NCI-H2196 (cell line): ENCODE results near the gene GOLGA6L22.
"Not testable (repeated sequence)": the region's sequence is repeated elsewhere in the genome, so short reads cannot be mapped to it uniquely, and the experiment has no call there.

ENCODE experiments used
- DNase-seq: peaks from one replicate; lab custom pipeline; 2025; ENCODE audit not compliant: unreplicated experiment; lab: John Stamatoyannopoulos, UW

The GOLGA6L22 gene, protein sequence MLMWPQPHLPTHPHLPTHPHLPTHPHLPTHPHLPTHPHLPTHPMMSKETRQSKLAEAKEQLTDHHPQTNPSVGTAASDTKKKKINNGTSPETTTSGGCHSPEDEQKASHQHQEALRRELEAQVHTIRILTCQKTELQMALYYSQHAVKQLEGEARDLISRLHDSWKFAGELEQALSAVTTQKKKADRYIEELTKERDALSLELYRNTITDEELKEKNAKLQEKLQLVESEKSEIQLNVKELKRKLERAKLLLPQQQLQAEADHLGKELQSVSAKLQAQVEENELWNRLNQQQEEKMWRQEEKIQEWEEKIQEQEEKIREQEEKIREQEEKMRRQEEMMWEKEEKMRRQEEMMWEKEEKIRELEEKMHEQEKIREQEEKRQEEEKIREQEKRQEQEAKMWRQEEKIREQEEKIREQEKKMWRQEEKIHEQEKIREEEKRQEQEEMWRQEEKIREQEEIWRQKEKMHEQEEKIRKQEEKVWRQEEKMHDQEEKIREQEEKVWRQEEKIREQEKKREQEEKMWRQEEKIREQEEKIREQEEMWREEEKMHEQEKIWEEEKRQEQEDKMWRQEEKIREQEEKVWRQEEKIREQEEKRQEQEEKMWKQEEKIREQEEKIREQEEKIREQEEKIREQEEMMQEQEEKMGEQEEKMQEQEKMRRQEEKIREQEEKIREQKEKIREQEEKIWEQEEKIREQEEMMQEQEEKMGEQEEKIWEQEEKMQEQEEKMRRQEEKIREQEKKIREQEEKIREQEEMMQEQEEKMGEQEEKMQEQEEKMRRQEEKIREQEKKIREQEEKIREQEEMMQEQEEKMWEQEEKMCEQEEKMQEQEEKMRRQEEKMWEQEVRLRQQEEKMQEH

DNA sequence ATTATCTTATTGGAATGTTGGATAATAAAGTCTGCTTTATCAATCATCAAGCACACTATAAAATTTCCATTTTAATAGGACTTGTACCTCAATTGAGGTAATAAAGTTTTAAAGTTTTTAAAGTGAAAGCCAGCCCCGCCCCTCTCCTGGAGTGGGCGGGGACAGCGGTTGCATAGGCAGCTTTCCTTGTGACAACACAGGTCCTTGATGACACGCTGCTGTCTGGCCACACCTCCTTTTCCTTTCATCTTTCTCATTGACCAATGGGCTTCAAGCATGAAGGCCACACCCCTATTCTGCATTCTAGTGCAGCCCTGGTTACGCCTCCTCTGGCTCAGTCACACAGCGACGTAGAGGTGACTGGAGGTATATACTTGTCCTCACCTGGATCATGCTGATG lies at the start of gene GOLGA6L22:
GOLGA6L22 (plus strand) TSS at position 301 of the 400 bp plus-strand sequence; CDS start at position 392, 91 bp downstream.
- DNase-seq = not testable (repeated sequence)

GRCh38 chr15:22417288-22417687 lies 41.4 kb upstream of the GOLGA6L22 start:
- DNase-seq = not testable (repeated sequence)

DNA sequence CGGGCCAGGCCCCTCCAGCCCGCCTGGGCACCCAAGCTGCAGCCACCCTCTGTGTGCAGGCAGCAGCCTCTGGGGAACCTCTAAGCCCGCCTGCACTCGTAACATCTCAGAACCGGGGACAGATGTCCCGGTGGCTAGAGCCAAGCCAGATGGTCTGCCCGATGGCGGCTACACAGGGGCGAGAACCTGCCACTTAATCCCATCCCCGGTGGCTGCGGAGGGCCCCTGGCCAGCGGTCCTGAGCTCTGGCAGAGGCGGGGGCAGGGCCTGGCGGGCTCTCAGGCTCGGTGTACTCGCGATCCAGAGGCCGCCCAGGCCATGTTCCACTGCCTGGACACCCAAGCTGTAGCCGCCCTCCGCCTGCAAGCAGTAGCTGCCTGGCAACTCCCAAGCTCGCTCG lies 40.9 kb upstream of the GOLGA6L22 start:
- DNase-seq = not testable (repeated sequence)

- DNase-seq = not testable (repeated sequence)
These were observed 40.5 kb upstream of the GOLGA6L22 start for GRCh38 chr15:22418212-22418611.

- DNase-seq = not testable (repeated sequence)
These were observed 40.0 kb upstream of the GOLGA6L22 start for GRCh38 chr15:22418666-22419065.

GRCh38 chr15:22420340-22420739 lies 38.4 kb upstream of the GOLGA6L22 start:
- not testable (repeated sequence) for DNase-seq

GRCh38 chr15:22429426-22429825 lies 29.3 kb upstream of the GOLGA6L22 start:
- not testable (repeated sequence) for DNase-seq

- not testable (repeated sequence) for DNase-seq
These were observed 27.0 kb upstream of the GOLGA6L22 start for GRCh38 chr15:22431687-22432086.

DNA sequence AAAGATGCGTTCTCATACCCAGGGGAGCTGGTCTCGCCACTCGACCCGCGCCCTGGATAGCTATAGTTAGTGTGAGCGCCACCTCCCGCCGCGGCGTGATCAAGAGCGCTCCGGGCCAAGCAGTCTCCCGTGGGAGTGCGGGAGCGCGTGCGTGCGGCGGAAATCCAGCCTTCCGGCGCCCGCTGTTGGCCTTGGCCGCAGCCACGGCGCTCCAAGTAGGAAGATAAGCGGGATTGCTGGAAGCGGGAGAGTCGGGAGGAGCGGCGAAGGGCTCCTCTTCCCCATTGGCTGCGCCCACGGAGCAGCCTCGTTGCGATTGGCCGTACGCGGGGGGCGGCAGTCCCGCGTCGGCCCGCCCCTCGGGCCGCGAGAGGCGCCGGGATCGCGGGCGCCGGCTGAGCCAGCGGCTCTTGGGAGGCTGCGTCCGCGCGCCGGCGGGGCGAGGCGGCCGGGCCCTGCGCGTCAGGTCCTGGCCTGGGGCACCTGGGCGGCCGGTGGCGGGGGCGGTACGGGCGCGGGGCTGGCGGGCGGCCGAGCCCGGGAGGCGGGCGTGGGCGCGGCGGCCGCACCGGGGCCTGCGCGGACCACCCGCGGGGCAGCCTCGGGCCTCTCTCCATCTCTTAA lies 35.9 kb downstream of the GOLGA6L22 start:
- DNase-seq = not testable (repeated sequence)

DNA sequence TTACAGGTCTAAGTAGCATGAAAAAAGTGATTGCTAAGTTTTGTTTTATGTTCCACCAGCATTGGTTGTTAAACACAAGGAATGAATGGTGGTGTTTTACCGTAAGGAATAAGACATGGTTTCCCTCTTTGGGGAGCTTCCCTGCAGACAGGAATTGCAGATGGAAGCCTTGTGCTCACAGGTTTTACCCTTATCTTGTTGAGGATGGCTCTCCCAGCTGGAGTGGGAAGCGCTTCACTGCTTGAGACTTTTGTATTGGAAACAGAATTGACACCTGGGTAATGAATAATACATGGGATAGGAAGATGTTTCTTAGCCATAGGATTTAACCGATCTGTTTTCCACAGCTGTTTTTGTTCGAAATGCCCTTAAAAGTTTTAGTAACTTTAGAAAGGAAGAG lies 38.5 kb downstream of the GOLGA6L22 start:
- not testable (repeated sequence) for DNase-seq

GRCh38 chr15:22498220-22498925 lies 39.7 kb downstream of the GOLGA6L22 start:
- DNase-seq = not testable (repeated sequence)

DNA sequence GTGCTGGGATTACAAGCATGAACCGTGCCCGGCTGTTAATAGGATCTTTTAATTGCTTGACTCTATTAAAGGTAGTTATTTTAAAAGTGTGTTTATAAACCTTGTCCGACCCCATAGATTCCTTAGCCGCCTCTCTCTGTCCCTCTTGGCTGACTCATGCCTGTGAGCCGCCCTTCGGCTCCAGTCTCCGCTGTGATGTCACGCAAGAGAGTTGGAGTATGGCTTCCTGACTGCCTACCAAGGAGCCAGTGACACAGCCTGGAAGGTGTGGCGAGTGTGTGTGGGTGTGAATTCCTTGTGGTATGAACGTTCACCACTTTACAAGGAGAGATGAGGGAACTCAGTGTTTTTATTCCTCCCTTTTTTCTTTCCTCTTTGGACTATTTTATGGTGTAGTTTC lies 43.6 kb downstream of the GOLGA6L22 start:
- DNase-seq = not testable (repeated sequence)

GRCh38 chr15:22506959-22507358 lies 48.3 kb downstream of the GOLGA6L22 start:
- not testable (repeated sequence) for DNase-seq

DNA sequence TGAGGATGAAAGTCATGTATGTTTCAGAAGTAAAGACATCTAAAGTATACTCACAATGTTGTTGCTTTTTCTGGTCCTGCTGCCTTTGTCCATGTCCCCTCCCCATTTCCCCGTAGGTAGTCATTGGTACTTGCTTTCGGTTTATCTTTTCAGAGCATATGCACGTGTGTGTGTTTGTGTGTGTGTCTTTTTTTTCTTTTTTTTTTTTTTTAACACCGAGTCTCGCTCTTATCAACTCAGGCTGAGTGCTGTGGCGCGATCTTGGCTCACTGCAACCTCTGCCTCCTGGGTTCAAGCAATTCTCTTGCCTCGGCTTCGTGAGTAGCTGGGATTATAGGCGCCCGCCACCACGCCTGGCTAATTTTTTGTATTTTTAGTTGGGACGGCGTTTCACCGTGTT lies 57.4 kb downstream of the GOLGA6L22 start:
- DNase-seq = not testable (repeated sequence)
